ENCODE results near the gene MICU1. TPM values are rescaled to one million over a fixed set of nuclear protein-coding genes. Genes with fewer than 3 reads are reported as not detected.
"Not testable (repeated sequence)": the region's sequence is repeated elsewhere in the genome, so short reads cannot be mapped to it uniquely, and the experiment has no call there.

The MICU1 gene
- polyA plus RNA-seq, 1 of the 3 experiments (the other 2 are of a cell fraction): 24.6 TPM

- Histone ChIP-seq H3F3A (replicated peaks; ENCODE audit: insufficient read depth) (no peaks in the 10 kb centered on the region), H3K9me2 (no peaks in the 10 kb centered on the region), H3K79me2 (ENCODE audit: insufficient read depth) (peaks cover 75% of the 10 kb centered on the region), H3K9ac (no peak overlapping the region), H4K20me1 (ENCODE audit: insufficient read depth) (no peaks in the 10 kb centered on the region), H3K27ac (ENCODE audit: low read depth in 2 of 2, low read length in 1 of 2) (no peak overlapping the region), H3K9me3 (no peaks in the 10 kb centered on the region), H3K4me1 (ENCODE audit: control insufficient read depth in 1 of 2, insufficient read depth in 2 of 2, low read depth in 1 of 2, low read length in 1 of 2) (peaks cover 6 to 7% of the 10 kb centered on the region in 2 experiments; a peak in 1 of 4 replicates), H3K36me3 (replicated peaks in 1 of 2; ENCODE audit: control insufficient read depth in 1 of 2, insufficient read depth in 2 of 2, low read length in 1 of 2) (peaks cover 14 to 35% of the 10 kb centered on the region in 2 experiments), H3K4me3 (ENCODE audit: low read depth in 2 of 2, low read length in 1 of 2) (no peak overlapping the region), H3K4me2 (no peak overlapping the region), H3K27me3 (ENCODE audit: insufficient read depth) (no peaks in the 10 kb centered on the region), H2AFZ (ENCODE audit: low read depth) (no peak overlapping the region)
- no peak for DNase-seq
- CTCF ChIA-PET: interaction anchor here (2.4 to 9.9 kb wide), 2 partner anchors 8 to 300 kb away, joined by 5 to 86 read pairs; no protein-coding TSS in a partner anchor
- 90% methylated on average over 2 of the region's 7 CpGs for WGBS (ENCODE audit: low lambda C conversion rate)
- POLR2A ChIA-PET: no interaction called here
- TF ChIP-seq RFX5 (IDR thresholded peaks at IDR 0.05; ENCODE audit: low read length) (no peak), CHD2 (IDR thresholded peaks at IDR 0.05; ENCODE audit: low read length, partially characterized antibody) (no peak), SIN3A (IDR thresholded peaks at IDR 0.05; ENCODE audit: borderline replicate concordance, low read depth, low read length) (no peak), USF2 (IDR thresholded peaks at IDR 0.05; ENCODE audit: borderline replicate concordance, low read depth, low read length) (no peak), EP300 (IDR thresholded peaks at IDR 0.05; ENCODE audit: borderline replicate concordance in 1 of 2, low read depth in 1 of 2, low read length in 1 of 2) (no peak), GATA2 (CRISPR knock-in tag; IDR thresholded peaks at IDR 0.05) (no peak), YY1 (IDR thresholded peaks at IDR 0.05; ENCODE audit: low read depth) (no peak), SMC3 (IDR thresholded peaks at IDR 0.05; ENCODE audit: low read depth, low read length) (no peak), PBX3 (IDR thresholded peaks at IDR 0.05) (no peak)
- TF ChIP-seq, protein P1, sequence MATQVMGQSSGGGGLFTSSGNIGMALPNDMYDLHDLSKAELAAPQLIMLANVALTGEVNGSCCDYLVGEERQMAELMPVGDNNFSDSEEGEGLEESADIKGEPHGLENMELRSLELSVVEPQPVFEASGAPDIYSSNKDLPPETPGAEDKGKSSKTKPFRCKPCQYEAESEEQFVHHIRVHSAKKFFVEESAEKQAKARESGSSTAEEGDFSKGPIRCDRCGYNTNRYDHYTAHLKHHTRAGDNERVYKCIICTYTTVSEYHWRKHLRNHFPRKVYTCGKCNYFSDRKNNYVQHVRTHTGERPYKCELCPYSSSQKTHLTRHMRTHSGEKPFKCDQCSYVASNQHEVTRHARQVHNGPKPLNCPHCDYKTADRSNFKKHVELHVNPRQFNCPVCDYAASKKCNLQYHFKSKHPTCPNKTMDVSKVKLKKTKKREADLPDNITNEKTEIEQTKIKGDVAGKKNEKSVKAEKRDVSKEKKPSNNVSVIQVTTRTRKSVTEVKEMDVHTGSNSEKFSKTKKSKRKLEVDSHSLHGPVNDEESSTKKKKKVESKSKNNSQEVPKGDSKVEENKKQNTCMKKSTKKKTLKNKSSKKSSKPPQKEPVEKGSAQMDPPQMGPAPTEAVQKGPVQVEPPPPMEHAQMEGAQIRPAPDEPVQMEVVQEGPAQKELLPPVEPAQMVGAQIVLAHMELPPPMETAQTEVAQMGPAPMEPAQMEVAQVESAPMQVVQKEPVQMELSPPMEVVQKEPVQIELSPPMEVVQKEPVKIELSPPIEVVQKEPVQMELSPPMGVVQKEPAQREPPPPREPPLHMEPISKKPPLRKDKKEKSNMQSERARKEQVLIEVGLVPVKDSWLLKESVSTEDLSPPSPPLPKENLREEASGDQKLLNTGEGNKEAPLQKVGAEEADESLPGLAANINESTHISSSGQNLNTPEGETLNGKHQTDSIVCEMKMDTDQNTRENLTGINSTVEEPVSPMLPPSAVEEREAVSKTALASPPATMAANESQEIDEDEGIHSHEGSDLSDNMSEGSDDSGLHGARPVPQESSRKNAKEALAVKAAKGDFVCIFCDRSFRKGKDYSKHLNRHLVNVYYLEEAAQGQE (IDR thresholded peaks at IDR 0.05; ENCODE audit: low read depth, low read length): no peak
- TF ChIP-seq, protein P2, sequence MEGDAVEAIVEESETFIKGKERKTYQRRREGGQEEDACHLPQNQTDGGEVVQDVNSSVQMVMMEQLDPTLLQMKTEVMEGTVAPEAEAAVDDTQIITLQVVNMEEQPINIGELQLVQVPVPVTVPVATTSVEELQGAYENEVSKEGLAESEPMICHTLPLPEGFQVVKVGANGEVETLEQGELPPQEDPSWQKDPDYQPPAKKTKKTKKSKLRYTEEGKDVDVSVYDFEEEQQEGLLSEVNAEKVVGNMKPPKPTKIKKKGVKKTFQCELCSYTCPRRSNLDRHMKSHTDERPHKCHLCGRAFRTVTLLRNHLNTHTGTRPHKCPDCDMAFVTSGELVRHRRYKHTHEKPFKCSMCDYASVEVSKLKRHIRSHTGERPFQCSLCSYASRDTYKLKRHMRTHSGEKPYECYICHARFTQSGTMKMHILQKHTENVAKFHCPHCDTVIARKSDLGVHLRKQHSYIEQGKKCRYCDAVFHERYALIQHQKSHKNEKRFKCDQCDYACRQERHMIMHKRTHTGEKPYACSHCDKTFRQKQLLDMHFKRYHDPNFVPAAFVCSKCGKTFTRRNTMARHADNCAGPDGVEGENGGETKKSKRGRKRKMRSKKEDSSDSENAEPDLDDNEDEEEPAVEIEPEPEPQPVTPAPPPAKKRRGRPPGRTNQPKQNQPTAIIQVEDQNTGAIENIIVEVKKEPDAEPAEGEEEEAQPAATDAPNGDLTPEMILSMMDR (IDR thresholded peaks at IDR 0.05): no peak
Observed at GRCh38 chr10:72348282-72348681, 277.6 kb downstream of the MICU1 start.

DNA sequence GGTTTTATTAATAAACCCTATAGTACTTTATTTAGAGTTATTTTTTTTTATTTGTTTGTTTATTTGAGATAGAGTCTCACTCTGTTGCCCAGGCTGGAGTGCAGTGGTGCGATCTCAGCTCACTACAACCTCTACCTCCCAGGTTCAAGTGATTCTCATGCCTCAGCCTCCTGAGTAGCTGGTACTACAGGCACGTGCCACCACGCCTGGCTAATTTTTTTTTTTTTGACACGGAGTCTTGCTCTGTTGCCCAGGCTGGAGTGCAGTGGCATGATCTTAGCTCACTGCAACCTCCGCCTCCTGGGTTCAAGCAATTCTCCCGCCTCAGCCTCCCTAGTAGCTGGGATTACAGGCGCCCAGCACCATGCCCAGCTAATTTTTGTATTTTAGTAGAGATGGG is 279.8 kb downstream of the MICU1 start:
- DNase-seq; H3F3A ChIP-seq (replicated peaks; ENCODE audit: insufficient read depth); H3K9ac ChIP-seq; H3K27me3 ChIP-seq (ENCODE audit: insufficient read depth); H3K27ac ChIP-seq (ENCODE audit: low read depth in 2 of 2, low read length in 1 of 2); H3K4me3 ChIP-seq (ENCODE audit: low read depth in 2 of 2, low read length in 1 of 2); H3K9me2 ChIP-seq; H3K4me1 ChIP-seq (ENCODE audit: control insufficient read depth in 1 of 2, insufficient read depth in 2 of 2, low read depth in 1 of 2, low read length in 1 of 2); POLR2A ChIA-PET; H3K4me2 ChIP-seq; H2AFZ ChIP-seq (ENCODE audit: low read depth); H4K20me1 ChIP-seq (ENCODE audit: insufficient read depth); H3K9me3 ChIP-seq: not testable (repeated sequence)
- CTCF ChIA-PET: interaction anchor here (0.6 to 9.9 kb wide), 3 partner anchors 6 to 298 kb away, joined by 3 to 86 read pairs (median 5); no protein-coding TSS in a partner anchor
- Histone ChIP-seq H3K79me2 (ENCODE audit: insufficient read depth) (peaks cover 54% of the 10 kb centered on the region), H3K36me3 (replicated peaks in 1 of 2; ENCODE audit: control insufficient read depth in 1 of 2, insufficient read depth in 2 of 2, low read length in 1 of 2) (peaks cover 10 to 24% of the 10 kb centered on the region in 2 experiments)
- WGBS (ENCODE audit: low lambda C conversion rate): 95% methylated on average over 7 of the region's 7 CpGs
